H1 (cell line): ENCODE data around the gene COL5A2.

ENCODE experiments used
- MAFK ChIP-seq: IDR thresholded peaks from 2 replicates; pipeline ENCODE4 v1.6.1; 2012; ENCODE audit warnings: low read depth, mild to moderate bottlenecking, improper control_type of control experiment, low read length
- POLR2A ChIP-seq, 2 experiments: IDR thresholded peaks; 1 replicate in 1 of 2; 2 replicates in 1 of 2; pipeline ENCODE4 v1.6.1; 2011; ENCODE audit warnings: low read depth in 2 of 2, low read length in 2 of 2, mild to moderate bottlenecking in 2 of 2; ENCODE audit errors: control extremely low read depth in 1 of 2
- RXRA ChIP-seq: IDR thresholded peaks from 2 replicates; pipeline ENCODE4 v1.6.1; 2011; ENCODE audit warnings: low read depth, mild to moderate bottlenecking, low read length, moderate library complexity; ENCODE audit not compliant: insufficient read depth

DNA sequence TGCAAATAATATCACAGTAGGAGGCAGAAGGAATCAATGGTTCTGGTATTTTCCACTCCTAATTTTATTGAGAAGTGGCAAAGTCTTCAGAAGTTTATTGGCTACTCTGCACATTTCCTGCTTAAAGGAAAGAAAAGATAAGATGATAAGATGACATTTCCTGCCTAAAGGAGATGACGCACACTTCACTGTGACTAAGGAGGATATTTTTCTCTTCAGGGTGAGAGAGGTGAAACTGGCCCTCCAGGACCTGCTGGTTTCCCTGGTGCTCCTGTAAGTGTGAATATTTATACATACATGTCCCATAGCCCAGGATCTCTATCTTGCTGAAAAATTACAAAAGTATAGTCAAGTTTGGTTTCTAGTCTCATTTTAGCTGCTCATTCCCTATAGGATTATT lies 177.5 kb downstream of the COL5A2 start:
- no peak for TF ChIP-seq RXRA
- TF ChIP-seq MAFK: no peak
- no peak for TF ChIP-seq POLR2A (IDR thresholded peaks at IDR 0.05; ENCODE audit: control extremely low read depth in 1 of 2, low read depth in 2 of 2, low read length in 2 of 2)
